ENCODE results near the gene SHISA9.
"Not testable (repeated sequence)": the region's sequence is repeated elsewhere in the genome, so short reads cannot be mapped to it uniquely, and the experiment has no call there.

The SHISA9 gene

DNA sequence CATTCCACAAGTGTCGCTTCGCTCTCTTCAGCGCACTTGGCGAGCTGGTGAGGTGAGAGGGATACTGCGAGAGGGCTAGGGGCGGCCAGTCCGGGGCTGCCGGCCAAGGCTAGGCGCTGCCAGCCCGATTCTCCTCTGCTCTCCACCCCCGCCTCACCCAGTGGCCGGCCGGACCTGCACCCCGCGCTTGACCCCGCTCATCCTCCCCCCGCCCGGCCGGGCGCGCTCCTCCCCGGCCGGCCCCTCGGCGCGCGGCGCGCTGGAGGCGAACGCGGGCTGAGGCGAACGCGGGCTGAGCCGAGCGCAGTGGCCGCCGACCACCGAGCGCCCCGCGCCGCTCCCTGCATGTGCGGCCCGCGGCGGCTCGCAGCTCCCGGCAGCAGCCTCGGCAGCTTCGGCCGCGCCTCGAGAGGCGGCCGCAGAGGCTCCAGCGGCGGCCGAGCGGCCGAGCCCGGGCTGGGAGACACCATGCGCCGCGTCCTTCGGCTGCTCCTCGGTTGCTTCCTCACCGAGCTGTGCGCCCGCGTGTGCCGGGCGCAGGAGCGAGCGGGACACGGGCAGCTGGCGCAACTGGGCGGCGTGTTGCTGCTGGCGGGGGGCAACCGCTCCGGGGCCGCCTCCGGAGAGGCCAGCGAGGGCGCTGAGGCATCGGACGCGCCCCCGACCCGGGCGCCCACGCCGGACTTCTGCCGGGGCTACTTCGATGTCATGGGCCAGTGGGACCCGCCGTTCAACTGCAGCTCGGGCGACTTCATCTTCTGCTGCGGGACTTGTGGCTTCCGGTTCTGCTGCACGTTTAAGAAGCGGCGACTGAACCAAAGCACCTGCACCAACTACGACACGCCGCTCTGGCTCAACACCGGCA, at the start of gene SHISA9:
SHISA9 (plus strand) TSS at position 2 of the 865 bp plus-strand sequence.
- DNase-seq, result no peak

DNA sequence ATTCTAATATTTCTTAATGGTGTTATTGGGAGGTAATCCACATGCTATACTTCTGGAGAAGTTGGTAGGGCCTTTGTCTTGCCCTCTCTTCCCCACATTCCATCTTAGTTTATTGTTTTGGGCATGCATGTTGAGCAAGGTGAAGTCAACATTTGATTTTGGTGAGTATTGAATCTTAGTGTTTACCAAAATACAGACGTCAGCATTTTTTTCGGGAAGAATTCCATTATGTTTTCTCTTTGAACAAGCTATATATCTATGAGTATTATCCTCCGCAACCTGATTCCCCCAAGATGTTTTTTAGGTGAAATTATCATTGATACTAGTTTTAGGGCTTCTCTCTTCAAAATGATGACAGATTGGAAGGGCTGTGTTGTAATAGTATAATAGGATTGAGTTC, 47.4 kb upstream of the SHISA9 start:
- DNase-seq, result no peak

GRCh38 chr16:12857435-12857834, 44.0 kb upstream of the SHISA9 start:
- not testable (repeated sequence) for DNase-seq

DNA sequence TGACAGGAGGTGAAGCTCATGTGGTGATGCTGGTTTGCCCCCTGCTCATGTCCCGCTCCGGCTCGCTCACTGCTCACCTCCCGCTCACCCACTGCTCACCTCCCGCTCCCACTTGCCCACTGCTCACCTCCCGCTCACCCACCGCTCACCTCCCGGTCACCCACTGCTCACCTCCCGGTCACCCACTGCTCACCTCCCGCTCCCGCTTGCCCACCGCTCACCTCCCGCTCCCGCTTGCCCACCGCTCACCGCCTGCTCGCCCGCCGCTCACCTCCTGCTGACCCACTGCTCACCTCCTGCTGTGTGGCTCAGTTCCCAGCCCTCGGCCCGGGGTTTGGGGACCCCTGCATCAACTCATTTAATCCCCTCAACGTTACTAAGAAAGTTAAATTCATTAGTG, 39.1 kb upstream of the SHISA9 start:
- DNase-seq, result no peak

DNA sequence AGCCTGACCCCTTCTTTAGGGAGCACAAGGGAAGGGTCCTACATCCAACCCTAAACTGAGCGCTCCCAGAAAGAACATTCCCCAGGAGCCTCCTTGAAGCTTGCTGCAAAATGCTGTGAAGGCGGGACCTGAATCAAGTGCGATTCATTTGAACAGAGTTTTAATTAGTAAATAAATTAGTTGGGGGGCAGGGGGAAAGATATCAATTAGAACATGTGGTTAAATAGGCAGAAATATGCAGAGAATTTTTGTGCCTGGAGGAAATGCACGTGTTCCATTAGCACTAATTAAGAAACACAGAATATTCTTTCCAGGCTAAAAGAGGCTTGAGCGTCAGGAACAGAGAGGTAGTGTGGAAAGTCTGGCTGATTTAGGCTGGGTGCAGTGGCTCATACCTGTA, 38.5 kb upstream of the SHISA9 start:
- DNase-seq, result no peak

- DNase-seq, result no peak
Measured at GRCh38 chr16:12866981-12867551, 34.3 kb upstream of the SHISA9 start.

GRCh38 chr16:12868169-12868568, 33.2 kb upstream of the SHISA9 start:
- no peak for DNase-seq

DNA sequence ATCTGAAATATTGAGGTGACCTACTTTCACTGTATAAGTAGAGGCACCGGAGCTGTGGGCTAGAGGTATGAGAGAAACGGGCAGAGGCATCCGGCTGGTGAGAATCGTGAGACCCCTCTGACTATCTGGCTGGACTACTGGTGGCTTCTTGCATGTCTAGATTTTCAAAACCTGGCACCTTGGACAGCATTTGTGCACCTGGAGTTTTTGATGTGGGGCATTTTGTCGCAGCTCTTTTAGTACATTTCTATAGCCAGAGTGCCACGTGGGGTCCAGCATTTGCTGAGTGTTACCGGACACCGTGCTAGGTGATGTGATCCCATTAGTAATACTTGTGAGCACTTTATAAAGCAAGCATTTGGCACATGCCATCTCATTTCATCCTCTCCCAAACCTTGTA, 32.6 kb upstream of the SHISA9 start:
- no peak for DNase-seq

DNA sequence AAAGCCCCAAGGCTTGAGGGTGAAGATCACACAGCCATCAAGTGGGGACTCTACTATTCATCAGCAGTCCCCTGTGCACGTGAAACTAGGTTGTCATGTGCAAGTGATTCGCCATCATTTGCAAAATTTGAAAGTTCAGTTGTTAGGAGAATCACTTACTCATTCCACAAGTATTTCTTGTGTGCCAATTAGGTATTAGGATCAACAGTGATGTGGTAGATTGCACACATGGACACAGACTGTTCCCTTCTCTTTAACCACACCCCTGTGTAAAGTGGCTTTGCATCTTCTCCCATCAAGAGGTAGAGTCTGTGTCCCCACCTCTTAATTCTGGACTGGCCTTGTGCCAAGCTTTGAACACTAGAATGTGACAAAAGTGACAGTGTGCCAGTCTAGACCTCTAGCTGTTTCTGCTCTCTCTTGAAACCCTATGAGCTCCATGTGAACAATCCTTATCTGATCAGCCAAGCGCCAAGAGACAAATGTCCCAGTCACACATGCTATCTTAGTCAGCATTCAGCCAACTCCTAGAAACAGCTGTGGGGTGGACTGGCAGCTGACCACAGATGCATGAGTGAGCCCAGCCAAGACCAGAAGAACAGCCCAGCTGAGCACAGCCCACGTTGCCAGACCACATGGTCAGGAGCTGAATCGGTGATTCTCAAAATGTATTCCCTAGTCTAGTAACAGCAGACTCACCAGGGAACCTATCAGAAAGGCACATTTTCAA, 31.5 kb upstream of the SHISA9 start:
- DNase-seq, result no peak

- DNase-seq, result no peak
Measured at GRCh38 chr16:12871784-12872183, 29.6 kb upstream of the SHISA9 start.

DNA sequence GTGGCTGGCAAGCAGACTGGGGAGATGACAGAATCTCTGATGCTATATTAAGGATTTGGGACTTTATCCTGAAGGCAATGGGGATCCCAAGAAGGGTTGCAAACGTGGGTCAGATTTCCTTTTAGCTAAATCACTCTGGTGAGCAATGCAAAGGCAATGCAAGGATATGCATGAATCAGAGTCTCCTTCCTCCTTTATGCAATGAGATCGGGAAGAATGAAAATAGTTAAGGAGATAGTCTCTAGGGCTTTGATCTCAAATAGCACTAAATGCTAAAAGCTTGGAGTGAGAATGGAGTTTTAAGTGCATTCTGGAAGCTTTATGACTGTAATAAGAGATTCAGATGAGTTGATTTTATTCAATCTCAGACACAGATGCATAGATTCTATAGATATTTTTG, 27.2 kb upstream of the SHISA9 start:
- DNase-seq, result no peak

GRCh38 chr16:12876778-12877177, 24.6 kb upstream of the SHISA9 start:
- DNase-seq, result no peak

DNA sequence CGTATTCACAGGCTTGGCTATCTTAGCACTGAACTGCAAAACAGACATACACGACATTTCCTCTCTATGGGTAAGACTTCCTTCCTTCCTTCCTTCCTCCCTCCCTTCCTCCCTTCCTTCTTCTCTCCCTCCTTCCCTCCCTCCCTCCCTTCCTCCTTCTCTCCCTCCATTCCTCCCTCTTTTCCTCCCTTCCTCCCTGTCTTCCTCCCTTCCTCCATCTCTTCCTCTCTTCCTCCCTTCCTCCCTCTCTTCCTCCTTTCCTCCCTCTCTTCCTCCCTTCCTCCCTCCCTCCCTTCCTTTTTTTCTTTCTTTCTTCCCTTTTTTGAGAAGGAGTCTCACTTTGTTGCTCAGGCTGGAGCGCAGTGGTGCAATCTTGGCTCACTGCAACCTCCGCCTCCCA, 22.4 kb upstream of the SHISA9 start:
- no peak for DNase-seq

DNA sequence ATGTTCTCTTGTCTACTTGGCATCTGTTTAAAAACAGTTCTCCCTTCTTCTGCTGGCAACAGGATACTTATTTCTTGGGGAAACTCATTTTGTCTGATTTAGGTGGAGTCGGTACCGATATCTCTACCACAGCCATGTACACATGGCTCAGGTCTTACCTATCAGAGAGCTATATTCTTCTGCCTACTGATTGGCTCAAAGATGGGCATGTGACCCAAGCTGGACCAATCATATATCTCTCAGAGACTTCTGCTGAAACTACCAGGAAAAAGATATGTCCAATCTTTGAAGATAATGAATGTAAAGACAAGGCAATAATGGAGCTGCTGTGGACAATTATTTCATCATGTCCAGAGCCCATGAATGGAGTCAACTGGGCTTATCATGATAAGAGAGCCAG, 21.6 kb upstream of the SHISA9 start:
- no peak for DNase-seq

GRCh38 chr16:12881182-12881581, 20.2 kb upstream of the SHISA9 start:
- no peak for DNase-seq

- DNase-seq, result no peak
Measured at GRCh38 chr16:12881740-12882139, 19.7 kb upstream of the SHISA9 start.

DNA sequence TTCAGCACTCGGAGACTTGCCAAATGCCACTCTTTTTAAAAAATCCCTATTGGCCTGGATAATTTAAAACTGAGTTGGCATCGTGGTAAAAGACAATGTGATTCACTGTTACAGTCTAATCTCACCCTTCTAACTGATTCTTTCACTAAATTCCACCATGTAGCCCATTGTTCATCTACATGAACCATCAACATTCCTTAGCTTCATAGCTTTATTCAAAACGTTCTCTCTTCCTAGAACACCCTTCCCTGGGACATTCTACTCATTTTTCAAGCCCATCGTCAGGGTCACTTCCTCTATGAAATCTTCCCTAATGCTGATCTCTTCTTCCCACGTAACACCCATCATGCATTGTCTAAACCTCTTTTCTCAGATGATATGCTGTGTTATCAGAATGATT, 15.7 kb upstream of the SHISA9 start:
- DNase-seq, result no peak

- no peak for DNase-seq
Measured at GRCh38 chr16:12891836-12892235, 9.6 kb upstream of the SHISA9 start.

GRCh38 chr16:12893050-12893750, 8.2 kb upstream of the SHISA9 start:
- no peak for DNase-seq

DNA sequence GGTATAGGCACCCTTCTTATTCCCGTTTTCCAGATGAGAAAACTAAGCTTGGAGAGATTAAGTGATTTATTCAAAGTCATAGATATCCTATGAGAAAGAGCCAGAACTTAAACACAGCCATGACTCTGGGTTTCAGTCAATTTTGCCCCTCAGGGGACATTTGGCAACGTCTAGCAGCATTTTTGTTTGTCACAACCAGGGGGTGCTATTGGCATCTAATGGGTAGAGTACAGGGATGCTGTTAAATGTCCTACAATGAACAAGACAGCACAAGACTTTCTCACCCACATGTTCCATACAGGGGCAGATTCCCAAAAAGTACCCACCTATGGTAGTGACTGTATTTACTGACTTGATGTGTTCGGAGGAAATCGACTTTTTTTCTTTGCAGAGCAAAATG, 4.8 kb upstream of the SHISA9 start:
- no peak for DNase-seq

- no peak for DNase-seq
Measured at GRCh38 chr16:12898551-12898950, 2.8 kb upstream of the SHISA9 start.

GRCh38 chr16:12899529-12900143, 1.8 kb upstream of the SHISA9 start:
- DNase-seq, result no peak

DNA sequence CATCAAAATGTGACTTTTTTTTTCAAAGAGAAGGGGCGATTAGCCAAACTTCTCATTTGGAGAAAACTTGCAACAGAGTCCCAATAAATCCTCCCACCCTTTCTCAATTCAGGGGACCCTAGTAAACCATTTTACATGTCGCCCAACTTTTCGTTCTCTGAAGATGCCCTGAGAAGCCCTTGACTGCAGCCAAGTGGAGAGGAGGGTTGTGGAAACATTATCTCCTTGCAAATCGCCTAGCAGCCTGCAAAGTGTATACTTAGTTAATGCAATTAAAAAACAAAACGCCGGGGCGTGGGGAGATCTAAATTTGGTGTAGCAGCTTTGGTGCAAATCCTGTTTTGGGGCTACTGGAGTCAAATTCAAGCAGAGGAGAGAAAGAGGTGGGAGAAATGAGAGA, 1.2 kb upstream of the SHISA9 start:
- no peak for DNase-seq

All from NCI-H187 treated with DMSO at 0.1 percent for 48 hours (cell line).